SH-SY5Y (cell line): ENCODE results near the gene TBC1D8.

Experiments
- GATA2 ChIP-seq: IDR thresholded peaks from 2 replicates; pipeline ENCODE4 v1.6.1; 2011; ENCODE audit warnings: mild to moderate bottlenecking, low read depth, low read length
- GATA3 ChIP-seq: IDR thresholded peaks from 2 replicates; pipeline ENCODE4 v1.6.1; 2011; ENCODE audit warnings: low read depth, mild to moderate bottlenecking, low read length, moderate library complexity

TBC1D8 gene

DNA sequence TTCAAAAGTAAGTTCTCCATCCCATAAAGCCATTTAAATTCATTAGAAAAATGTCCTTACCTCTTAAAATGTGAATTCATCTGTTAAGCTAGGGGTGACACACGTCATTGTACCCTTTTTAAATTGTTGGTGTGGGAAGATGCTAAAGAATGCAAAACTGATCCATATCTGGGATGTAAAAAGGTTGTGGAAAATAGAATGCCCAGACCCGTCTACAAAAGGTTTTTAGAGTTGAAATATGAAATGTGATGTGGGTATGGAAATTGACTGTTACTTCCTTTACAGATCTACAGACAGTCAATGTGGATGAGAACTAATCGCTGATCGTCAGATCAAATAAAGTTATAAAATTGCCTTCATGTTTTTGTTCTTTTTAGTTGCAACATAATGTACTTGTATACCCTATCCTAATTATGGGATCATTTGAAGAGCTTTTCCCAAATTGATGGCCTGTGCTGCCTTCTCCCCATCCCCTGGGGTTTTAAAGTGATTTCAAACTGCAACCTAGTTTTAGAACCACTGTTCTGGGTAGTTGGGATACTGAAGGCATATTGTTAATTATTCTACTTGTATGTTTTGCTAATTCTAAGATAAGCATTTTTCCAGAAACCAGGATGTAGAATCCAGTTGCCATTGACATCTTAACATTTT is 145.0 kb downstream of the TBC1D8 start:
- TF ChIP-seq GATA3 (no peak), GATA2 (no peak)

- no peak for TF ChIP-seq GATA3
- TF ChIP-seq GATA2 = no peak
Observed at GRCh38 chr2:101004620-101005325, 146.4 kb downstream of the TBC1D8 start.

- TF ChIP-seq GATA3 (no peak), GATA2 (no peak)
Observed at GRCh38 chr2:101003278-101003775, 147.9 kb downstream of the TBC1D8 start.

- no peak for TF ChIP-seq GATA3
- TF ChIP-seq GATA2 = no peak
Observed at GRCh38 chr2:101002562-101003277, 148.5 kb downstream of the TBC1D8 start.

DNA sequence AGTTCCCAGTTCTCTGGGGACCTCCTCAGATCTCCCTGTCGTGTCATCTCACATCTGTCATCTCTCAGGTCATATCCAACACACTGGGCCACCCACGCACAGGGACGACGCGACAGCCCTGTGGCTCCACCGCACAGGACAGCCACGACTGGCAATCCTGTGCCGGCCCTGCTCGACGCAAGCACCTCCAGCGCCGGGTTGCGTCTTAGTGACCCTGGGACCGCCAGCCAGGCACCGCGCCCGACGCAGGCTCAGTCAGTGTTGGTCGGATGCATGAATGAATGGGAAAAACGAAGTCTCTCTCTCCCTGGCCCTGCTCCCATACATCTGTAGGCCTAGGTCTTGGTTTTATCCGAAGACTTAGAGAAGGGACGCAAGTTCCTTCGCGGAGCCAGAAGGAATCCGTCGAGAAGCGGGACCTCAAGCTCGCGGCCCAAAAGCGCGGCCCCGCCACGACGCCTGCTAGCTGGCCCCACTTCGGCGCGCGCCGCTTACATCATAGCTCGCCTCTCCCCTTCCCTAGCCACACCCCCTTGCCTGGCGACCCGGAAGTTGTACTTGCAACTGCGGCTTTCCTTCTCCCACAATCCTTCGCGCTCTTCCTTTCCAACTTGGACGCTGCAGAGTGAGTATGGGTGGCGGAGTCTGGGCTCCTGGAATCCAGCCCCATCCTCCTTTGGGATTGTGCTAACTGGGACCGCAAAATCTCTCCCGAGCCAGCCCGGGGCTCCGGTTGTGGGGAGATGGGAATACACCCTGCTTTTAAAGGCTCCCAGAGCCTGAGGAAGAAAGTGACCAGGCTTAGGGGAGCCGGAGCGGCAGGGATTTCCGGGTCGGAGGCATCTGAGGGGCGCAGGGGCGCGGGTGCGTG is 149.3 kb downstream of the TBC1D8 start, which contains the start of gene RPL31:
TSS of gene RPL31 (plus strand) at position 599 of the 871 bp plus-strand sequence. CDS start 413 bp downstream, outside the sequence.
- TF ChIP-seq GATA2 = no peak
- TF ChIP-seq GATA3 = no peak

DNA sequence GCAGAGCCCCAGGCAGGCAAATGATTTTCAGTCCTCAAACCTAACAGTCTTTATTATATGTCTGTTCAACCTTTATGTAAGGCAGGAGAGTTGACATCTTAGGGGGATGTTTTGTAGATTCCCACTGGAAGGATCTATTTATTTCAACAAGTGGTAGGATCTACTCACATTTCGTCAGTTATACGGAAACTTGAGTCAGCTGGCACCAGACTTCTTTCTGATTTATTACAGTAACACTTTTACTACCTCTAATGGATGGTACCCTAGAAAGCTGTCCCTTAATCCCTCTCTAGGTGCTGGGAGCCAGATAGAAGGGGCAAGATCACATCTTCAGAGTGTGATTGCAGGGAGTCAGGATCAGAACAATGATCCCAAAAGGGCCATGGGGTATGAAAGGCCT is 151.2 kb downstream of the TBC1D8 start:
- TF ChIP-seq GATA3 = no peak
- TF ChIP-seq GATA2 = no peak

GRCh38 chr2:100998235-100998573 is 153.0 kb downstream of the TBC1D8 start:
- TF ChIP-seq GATA2 (no peak), GATA3 (no peak)

DNA sequence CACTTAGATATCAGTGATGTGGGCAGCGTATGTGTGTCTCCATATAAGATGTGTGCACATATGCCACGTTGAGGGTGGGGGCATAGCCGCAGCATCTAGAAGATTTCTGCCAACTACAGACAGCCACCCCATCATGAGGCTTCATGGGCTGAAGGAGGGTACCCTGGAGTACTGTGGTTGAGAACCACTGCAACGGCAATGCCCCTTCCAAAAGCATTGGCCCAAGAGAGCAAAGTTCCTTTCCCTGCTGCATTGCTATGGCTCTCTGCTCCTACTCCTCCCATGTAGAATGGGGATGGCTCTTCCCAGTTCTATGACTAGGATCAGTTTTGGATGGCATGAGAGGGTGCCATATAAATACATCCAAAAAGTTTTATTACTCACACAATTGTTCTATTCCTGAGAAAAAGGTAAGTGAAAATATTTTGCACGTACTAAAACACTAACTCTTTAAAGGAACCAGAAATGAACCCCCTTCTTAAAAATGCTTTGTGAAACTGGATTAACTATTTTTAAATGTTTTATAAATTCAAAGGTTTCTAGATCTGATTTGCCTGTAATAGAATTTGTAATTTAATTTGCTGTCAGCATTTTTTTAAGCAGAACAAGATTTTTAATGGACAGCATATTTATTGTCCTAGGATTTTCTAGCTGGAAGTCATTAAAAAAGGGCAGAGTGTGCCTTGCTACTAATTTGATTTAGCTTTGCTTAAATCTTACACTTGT is 153.5 kb downstream of the TBC1D8 start:
- no peak for TF ChIP-seq GATA2
- no peak for TF ChIP-seq GATA3

DNA sequence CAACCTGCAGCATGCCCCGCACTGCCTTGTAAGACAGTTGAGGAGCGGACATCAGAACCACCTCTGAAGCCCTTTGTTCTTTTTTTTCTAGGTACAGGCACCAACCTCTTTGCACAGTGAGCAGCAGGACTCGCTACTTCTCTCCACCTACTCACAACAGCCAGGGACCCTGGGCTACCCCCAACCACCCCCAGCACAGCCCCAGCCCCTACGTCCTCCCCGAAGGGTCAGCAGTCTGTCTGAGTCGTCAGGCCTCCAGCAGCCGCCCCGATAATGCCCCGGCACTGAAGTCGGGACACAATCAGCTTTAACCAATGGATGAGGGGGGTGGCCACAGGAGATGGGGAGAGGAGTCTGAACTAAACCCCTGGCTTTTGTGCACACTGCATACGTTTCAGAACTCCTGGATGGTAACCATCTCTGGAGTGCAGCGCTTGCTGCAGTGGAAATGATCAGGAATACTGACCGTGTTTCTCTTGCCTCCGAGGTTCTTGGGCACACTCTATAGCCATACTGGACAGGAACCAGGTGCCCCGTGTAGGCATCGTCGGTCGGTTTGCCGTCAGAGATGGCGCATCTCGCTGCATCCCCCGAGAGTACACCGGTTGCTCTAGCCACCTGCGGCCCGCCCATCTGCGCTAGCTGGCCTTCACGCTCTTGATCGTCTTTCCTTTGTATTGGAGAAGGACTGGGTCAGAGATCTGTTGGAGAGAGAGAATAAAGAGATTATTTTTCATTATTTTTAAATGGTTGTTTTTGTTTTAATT is 155.7 kb downstream of the TBC1D8 start:
- no peak for TF ChIP-seq GATA3

DNA sequence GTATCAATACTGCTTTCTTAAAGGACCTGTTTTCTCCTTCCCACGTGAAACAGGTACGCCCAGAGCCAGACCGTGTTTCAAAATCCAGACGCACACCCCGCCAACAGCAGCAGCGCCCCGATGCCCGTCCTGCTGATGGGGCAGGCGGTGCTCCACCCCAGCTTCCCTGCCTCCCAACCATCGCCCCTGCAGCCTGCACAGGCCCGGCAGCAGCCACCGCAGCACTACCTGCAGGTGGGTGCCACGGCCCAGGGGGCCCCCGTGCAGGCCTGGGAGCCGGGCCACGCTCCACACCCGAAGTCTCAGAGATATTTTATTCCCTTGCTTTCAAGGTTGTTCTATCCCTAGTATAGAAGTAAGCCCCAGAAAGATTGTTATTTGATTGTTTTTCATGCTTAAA is 157.9 kb downstream of the TBC1D8 start:
- TF ChIP-seq GATA2 = no peak

DNA sequence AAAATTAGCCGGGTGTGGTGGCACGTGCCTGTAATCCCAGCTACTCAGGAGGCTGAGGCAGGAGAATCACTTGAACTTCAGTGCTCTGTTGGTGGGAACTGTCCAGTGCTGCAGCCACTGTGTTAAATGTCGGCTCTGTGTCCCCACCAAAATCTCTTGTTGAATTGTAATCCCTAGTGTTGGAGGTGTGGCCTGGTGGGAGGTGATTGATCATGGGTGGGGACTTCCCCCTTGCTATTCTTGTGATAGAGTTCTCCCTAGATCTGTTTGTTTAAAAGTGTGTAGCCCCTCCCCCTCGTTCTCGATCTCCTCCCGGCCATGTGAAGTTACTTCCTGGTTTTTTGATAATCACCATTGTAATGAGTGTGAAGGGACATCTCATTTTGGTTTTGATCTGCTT is 158.9 kb downstream of the TBC1D8 start:
- TF ChIP-seq GATA2 (no peak), GATA3 (no peak)

DNA sequence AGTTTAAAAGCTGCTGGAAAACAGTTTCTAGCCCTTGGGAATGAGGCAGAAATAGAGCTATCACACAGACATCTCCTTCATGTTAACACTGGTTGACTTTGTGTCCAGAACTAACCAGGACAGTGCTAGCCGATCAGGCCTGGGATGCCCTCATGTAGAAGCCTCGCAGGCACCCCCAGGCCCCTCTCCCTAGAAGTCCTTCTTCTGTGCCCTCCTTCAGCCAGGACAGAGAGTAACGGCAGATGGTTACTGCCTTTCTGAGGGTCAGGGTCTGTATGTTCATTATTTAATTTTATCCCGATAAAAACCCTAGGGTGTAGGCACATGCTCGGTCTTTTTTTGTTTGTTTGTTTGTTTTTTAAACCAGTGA is 159.8 kb downstream of the TBC1D8 start:
- TF ChIP-seq GATA2 (no peak), GATA3 (no peak)
